Panc1 (cell line): Measurements from ENCODE around the gene TEPSIN. TPM values are rescaled to one million over a fixed set of nuclear protein-coding genes. Genes with fewer than 3 reads are reported as not detected.

Source experiments
- ATAC-seq: fragments of 200-7000 bp; cut with Tn5 transposase; 2 replicates; pipeline ENCODE4 v1.9.1; 2020; ENCODE audit warnings: mild to moderate bottlenecking, moderate library complexity
- BruUV-seq: library from RNA; stranded (reverse); fragments of 400-500 nt; replicated peaks from 2 replicates; lab custom pipeline; 2021; lab: Mats Ljungman, UMichigan
- CTCF ChIA-PET: fragments of 300-600 bp; sonication (Branson Sonifier 250); formaldehyde crosslinking; loops from one replicate; lab custom pipeline; 2022; ENCODE audit warnings: antibody characterized with exemption; lab: Charles Lee
- POLR2A ChIA-PET: fragments of 300-600 bp; sonication (Branson Sonifier 250); formaldehyde crosslinking; loops from one replicate; lab custom pipeline; 2022; ENCODE audit warnings: antibody characterized with exemption; lab: Charles Lee
- DNase-seq: peaks from one replicate; pipeline ENCODE4 v3.0.0-alpha.2; 2010; ENCODE audit warnings: low read depth, low spot score
- H3K27ac ChIP-seq: 2 replicates; pipeline ENCODE4 v1.5.1; 2011; ENCODE audit warnings: mild to moderate bottlenecking, low read length, inconsistent platforms
- H3K27me3 ChIP-seq: fragments of 200-500 bp; sonication (Bioruptor generic); 2 replicates; pipeline ENCODE4 v1.6.0; 2014; ENCODE audit warnings: low read length, inconsistent platforms; ENCODE audit not compliant: control insufficient read depth, insufficient read depth
- H3K36me3 ChIP-seq: fragments of 200-500 bp; sonication (Bioruptor generic); 2 replicates; pipeline ENCODE4 v1.5.1; 2014; ENCODE audit warnings: inconsistent platforms, mild to moderate bottlenecking, low read length, moderate library complexity; ENCODE audit not compliant: control insufficient read depth, insufficient read depth
- H3K4me1 ChIP-seq: 2 replicates; pipeline ENCODE4 v1.5.1; 2011; ENCODE audit warnings: inconsistent platforms, mild to moderate bottlenecking, low read length, moderate library complexity; ENCODE audit not compliant: control insufficient read depth, insufficient read depth
- H3K4me3 ChIP-seq, 2 experiments: 2 replicates each; pipeline ENCODE4 v1.5.1; 2011 to 2012; ENCODE audit warnings: low read depth in 2 of 2, low read length in 2 of 2, mild to moderate bottlenecking in 2 of 2, inconsistent platforms in 1 of 2, moderate library complexity in 1 of 2
- H3K9me3 ChIP-seq: fragments of 200-500 bp; sonication (Bioruptor generic); 2 replicates; pipeline ENCODE4 v1.5.1; 2014; ENCODE audit warnings: low read depth, mild to moderate bottlenecking, inconsistent platforms, low read length, moderate library complexity; ENCODE audit not compliant: control insufficient read depth, insufficient read depth
- POLR2AphosphoS5 ChIP-seq: IDR thresholded peaks from 2 replicates; pipeline ENCODE4 v1.6.1; 2012; ENCODE audit warnings: mild to moderate bottlenecking, low read depth, low read length, moderate library complexity
- SIN3A ChIP-seq: IDR thresholded peaks from 2 replicates; pipeline ENCODE4 v1.6.1; 2012; ENCODE audit warnings: low read depth, mild to moderate bottlenecking, low read length, moderate library complexity, borderline replicate concordance; ENCODE audit not compliant: insufficient read depth
- TCF7L2 ChIP-seq: IDR thresholded peaks from 2 replicates; pipeline ENCODE4 v1.6.1; 2011; ENCODE audit warnings: mild to moderate bottlenecking, low read depth, low read length, inconsistent platforms
- in situ Hi-C: cut with HindIII; loops from 2 replicates; pipeline ENCODE4 v1.10.0; 2016; ENCODE audit warnings: low sequenced_read_pairs, low pct_unique_long_range_greater_than_20kb
- intact Hi-C: fragments of 100-400 bp; cut with micrococcal nuclease; formaldehyde crosslinking; loops from one replicate; pipeline ENCODE4 v1.10.0; 2022; ENCODE audit not compliant: unreplicated experiment
- total RNA-seq: library from RNA; stranded (reverse); gene quantifications from one replicate; pipeline ENCODE4 v1.2.1, GENCODE V29; 2021; ENCODE audit not compliant: unreplicated experiment
- TF ChIP-seq, protein P1 (sequence below), 2 experiments: IDR thresholded peaks; 2 replicates each; pipeline ENCODE4 v1.6.1; 2011 to 2012; ENCODE audit warnings: low read depth in 2 of 2, control low read depth in 1 of 2, low read length in 1 of 2, mild to moderate bottlenecking in 1 of 2, moderate library complexity in 1 of 2; ENCODE audit not compliant: insufficient read depth in 1 of 2
- TF ChIP-seq, protein P2 (sequence below): fragments of 450-650 bp; IDR thresholded peaks from 2 replicates; pipeline ENCODE4 v1.5.1; 2017; ENCODE audit warnings: mild to moderate bottlenecking

The TEPSIN gene
- total RNA-seq, 1 experiment from 2014 or later = 44.9 TPM

DNA sequence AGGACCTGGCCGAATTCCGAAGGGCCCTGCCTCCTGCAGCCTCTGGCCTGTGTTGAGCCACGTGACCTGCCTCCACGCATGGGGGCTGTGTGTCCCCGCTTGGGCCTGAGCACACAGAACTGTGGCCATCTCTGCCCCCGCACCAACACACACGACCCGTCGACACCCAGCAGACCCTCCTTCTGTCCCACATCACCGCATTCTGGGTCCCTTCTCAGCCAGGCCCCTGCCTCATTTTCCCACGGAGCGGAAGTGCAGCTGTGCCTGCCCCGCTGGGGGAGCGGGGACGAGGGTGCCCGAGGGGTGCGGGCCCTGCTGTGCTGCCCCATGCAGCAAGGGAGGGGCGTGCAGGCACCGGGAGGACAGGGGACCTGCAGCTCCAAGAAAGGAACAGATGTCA, 18.7 kb upstream of the TEPSIN start:
- H3K27ac ChIP-seq = no peak overlapping the region
- CTCF ChIA-PET = no interaction called here
- no TSS peak for BruUV-seq

DNA sequence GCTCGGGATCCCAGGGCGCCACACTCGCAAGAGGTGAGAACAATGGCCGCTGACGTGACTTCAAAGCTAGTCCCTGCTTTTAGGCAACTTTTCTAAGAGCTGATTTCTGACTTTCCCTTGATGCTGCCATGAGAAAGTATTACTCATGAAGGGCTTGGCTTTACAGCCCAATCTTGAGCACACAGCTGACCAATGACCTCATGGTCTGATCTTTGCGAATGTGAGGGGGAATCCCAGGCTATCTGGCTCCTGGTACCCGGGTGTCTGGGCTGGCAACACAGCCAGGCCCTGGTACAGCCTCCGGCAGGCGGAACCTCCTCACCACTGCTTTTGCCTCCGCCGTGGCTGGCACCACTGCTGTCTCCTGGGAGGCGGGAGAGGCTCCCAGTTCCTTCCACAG, 17.8 kb upstream of the TEPSIN start:
- no peak overlapping the region for H3K27ac ChIP-seq
- H3K36me3 ChIP-seq = peaks cover 5% of the 10 kb centered on the region; the same call in 1 of the 2 replicates
- no peak for DNase-seq
- no peaks in the 10 kb centered on the region for H3K9me3 ChIP-seq
- in situ Hi-C loops (no loop called here), intact Hi-C loops (loop anchor here (10.0 kb wide), 1 partner anchor 228 kb away; no protein-coding TSS in a partner anchor)
- ChIA-PET CTCF (no interaction called here), POLR2A (no interaction called here)
- ATAC-seq = 0 out of 2 replicates have a peak, but pooled peaks have one; percentile 12
- H3K4me3 ChIP-seq = no peak overlapping the region
- H3K4me1 ChIP-seq = peaks cover 3% of the 10 kb centered on the region
- H3K27me3 ChIP-seq = no peaks in the 10 kb centered on the region
- TF ChIP-seq POLR2AphosphoS5 (no peak), SIN3A (no peak), TCF7L2 (no peak)
- TF ChIP-seq, protein P1, sequence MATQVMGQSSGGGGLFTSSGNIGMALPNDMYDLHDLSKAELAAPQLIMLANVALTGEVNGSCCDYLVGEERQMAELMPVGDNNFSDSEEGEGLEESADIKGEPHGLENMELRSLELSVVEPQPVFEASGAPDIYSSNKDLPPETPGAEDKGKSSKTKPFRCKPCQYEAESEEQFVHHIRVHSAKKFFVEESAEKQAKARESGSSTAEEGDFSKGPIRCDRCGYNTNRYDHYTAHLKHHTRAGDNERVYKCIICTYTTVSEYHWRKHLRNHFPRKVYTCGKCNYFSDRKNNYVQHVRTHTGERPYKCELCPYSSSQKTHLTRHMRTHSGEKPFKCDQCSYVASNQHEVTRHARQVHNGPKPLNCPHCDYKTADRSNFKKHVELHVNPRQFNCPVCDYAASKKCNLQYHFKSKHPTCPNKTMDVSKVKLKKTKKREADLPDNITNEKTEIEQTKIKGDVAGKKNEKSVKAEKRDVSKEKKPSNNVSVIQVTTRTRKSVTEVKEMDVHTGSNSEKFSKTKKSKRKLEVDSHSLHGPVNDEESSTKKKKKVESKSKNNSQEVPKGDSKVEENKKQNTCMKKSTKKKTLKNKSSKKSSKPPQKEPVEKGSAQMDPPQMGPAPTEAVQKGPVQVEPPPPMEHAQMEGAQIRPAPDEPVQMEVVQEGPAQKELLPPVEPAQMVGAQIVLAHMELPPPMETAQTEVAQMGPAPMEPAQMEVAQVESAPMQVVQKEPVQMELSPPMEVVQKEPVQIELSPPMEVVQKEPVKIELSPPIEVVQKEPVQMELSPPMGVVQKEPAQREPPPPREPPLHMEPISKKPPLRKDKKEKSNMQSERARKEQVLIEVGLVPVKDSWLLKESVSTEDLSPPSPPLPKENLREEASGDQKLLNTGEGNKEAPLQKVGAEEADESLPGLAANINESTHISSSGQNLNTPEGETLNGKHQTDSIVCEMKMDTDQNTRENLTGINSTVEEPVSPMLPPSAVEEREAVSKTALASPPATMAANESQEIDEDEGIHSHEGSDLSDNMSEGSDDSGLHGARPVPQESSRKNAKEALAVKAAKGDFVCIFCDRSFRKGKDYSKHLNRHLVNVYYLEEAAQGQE (IDR thresholded peaks at IDR 0.05; ENCODE audit: insufficient read depth in 1 of 2, low read depth in 2 of 2, low read length in 1 of 2) = no peak
- TF ChIP-seq, protein P2, sequence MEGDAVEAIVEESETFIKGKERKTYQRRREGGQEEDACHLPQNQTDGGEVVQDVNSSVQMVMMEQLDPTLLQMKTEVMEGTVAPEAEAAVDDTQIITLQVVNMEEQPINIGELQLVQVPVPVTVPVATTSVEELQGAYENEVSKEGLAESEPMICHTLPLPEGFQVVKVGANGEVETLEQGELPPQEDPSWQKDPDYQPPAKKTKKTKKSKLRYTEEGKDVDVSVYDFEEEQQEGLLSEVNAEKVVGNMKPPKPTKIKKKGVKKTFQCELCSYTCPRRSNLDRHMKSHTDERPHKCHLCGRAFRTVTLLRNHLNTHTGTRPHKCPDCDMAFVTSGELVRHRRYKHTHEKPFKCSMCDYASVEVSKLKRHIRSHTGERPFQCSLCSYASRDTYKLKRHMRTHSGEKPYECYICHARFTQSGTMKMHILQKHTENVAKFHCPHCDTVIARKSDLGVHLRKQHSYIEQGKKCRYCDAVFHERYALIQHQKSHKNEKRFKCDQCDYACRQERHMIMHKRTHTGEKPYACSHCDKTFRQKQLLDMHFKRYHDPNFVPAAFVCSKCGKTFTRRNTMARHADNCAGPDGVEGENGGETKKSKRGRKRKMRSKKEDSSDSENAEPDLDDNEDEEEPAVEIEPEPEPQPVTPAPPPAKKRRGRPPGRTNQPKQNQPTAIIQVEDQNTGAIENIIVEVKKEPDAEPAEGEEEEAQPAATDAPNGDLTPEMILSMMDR = no peak
- no TSS peak for BruUV-seq

More for the DNA sequence above, 18.7 kb upstream of the TEPSIN start:
- intact Hi-C loops = loop anchor here (10.0 kb wide), 1 partner anchor 227 kb away; no protein-coding TSS in a partner anchor
- Histone ChIP-seq H3K36me3 (peaks cover 10% of the 10 kb centered on the region; the same call in 1 of the 2 replicates), H3K27me3 (no peaks in the 10 kb centered on the region), H3K4me1 (peaks cover 3% of the 10 kb centered on the region), H3K9me3 (no peaks in the 10 kb centered on the region), H3K4me3 (no peak overlapping the region)
- POLR2A ChIA-PET = no interaction called here
- no peak for ATAC-seq
- DNase-seq = no peak
- in situ Hi-C loops = no loop called here
- TF ChIP-seq, protein P2 = no peak
- TF ChIP-seq POLR2AphosphoS5 = no peak
- TF ChIP-seq SIN3A = no peak
- no peak for TF ChIP-seq TCF7L2
- TF ChIP-seq, protein P1 (IDR thresholded peaks at IDR 0.05; ENCODE audit: insufficient read depth in 1 of 2, low read depth in 2 of 2, low read length in 1 of 2) = no peak
